CD8-positive, alpha-beta memory T cell (primary cell): Measurements from ENCODE around the gene ELL3. TPM values are rescaled to one million over a fixed set of nuclear protein-coding genes. Genes with fewer than 3 reads are reported as not detected.

Experiments
- CTCF ChIA-PET: fragments of 350-600 bp; sonication (Branson Sonifier 250); formaldehyde crosslinking; loops from one replicate; lab custom pipeline; 2021; ENCODE audit warnings: antibody characterized with exemption; lab: Charles Lee
- POLR2A ChIA-PET: fragments of 350-600 bp; sonication (Branson Sonifier 250); formaldehyde crosslinking; loops from one replicate; lab custom pipeline; 2021; ENCODE audit warnings: antibody characterized with exemption; lab: Charles Lee
- DNase-seq, 5 donors: peaks; one replicate each; pipeline versions ENCODE4 v3.0.0 to v3.0.0-alpha.2; 2020 to 2022; ENCODE audit warnings: mixed read lengths in 1 of 5
- H3K27ac ChIP-seq: one replicate; pipeline ENCODE4 v1.7.0; 2013; ENCODE audit warnings: low read depth, mild to moderate bottlenecking, low read length, moderate library complexity
- H3K27me3 ChIP-seq: 2 replicates; pipeline ENCODE4 v1.7.0; 2013; ENCODE audit warnings: low read length, mild to moderate bottlenecking; ENCODE audit not compliant: insufficient read depth, poor library complexity, severe bottlenecking
- H3K36me3 ChIP-seq: 2 replicates; pipeline ENCODE4 v1.7.0; 2013; ENCODE audit warnings: mild to moderate bottlenecking, low read length, moderate library complexity; ENCODE audit not compliant: insufficient read depth
- H3K4me1 ChIP-seq: 2 replicates; pipeline ENCODE4 v1.7.0; 2013; ENCODE audit warnings: mild to moderate bottlenecking, low read length, moderate library complexity; ENCODE audit not compliant: insufficient read depth
- H3K4me3 ChIP-seq: 2 replicates; pipeline ENCODE4 v1.7.0; 2013; ENCODE audit warnings: mild to moderate bottlenecking, low read length
- H3K9me3 ChIP-seq: 2 replicates; pipeline ENCODE4 v1.7.0; 2013; ENCODE audit warnings: mild to moderate bottlenecking, low read length
- H3K27ac Mint-ChIP-seq, 8 donors: one replicate each; pipeline ENCODE4 v1.8.0; 2020 to 2021; ENCODE audit warnings: mixed read lengths in 8 of 8, mild to moderate bottlenecking in 6 of 8, inconsistent platforms in 3 of 8, moderate library complexity in 3 of 8
- H3K27me3 Mint-ChIP-seq, 2 donors: one replicate each; pipeline ENCODE4 v1.8.0; 2020 to 2021; ENCODE audit warnings: mixed read lengths in 2 of 2, mild to moderate bottlenecking in 1 of 2, moderate library complexity in 1 of 2
- H3K36me3 Mint-ChIP-seq, 3 donors: one replicate each; pipeline ENCODE4 v1.8.0; 2020 to 2021; ENCODE audit warnings: mixed read lengths in 3 of 3, inconsistent platforms in 1 of 3, mild to moderate bottlenecking in 1 of 3
- H3K4me1 Mint-ChIP-seq, 3 donors: one replicate each; pipeline ENCODE4 v1.8.0; 2020 to 2021; ENCODE audit warnings: mixed read lengths in 3 of 3, inconsistent platforms in 1 of 3, mild to moderate bottlenecking in 1 of 3
- H3K4me3 Mint-ChIP-seq, 7 donors: one replicate each; pipeline ENCODE4 v1.8.0; 2020 to 2021; ENCODE audit warnings: mixed read lengths in 7 of 7, mild to moderate bottlenecking in 6 of 7, moderate library complexity in 4 of 7, inconsistent platforms in 2 of 7
- H3K9me3 Mint-ChIP-seq, 5 donors: one replicate each; pipeline ENCODE4 v1.8.0; 2020 to 2022; ENCODE audit warnings: mixed read lengths in 5 of 5, mild to moderate bottlenecking in 3 of 5, moderate library complexity in 2 of 5, inconsistent platforms in 1 of 5
- polyA plus RNA-seq: library from polyadenylated mRNA; unstranded; fragments of 300-500 nt; fragmentation: Illumina TruSeq; gene quantifications from one replicate; pipeline ENCODE4 v1.2.3, GENCODE V29; 2021
- total RNA-seq, 2 experiments: library from RNA; stranded (reverse); gene quantifications; one replicate each; pipeline ENCODE4 v1.2.3, GENCODE V29; 2021

ELL3 gene
- total and polyA plus RNA-seq, 3 experiments from 2014 or later, result 0.24 to 1.8 (median 0.49) TPM

DNA sequence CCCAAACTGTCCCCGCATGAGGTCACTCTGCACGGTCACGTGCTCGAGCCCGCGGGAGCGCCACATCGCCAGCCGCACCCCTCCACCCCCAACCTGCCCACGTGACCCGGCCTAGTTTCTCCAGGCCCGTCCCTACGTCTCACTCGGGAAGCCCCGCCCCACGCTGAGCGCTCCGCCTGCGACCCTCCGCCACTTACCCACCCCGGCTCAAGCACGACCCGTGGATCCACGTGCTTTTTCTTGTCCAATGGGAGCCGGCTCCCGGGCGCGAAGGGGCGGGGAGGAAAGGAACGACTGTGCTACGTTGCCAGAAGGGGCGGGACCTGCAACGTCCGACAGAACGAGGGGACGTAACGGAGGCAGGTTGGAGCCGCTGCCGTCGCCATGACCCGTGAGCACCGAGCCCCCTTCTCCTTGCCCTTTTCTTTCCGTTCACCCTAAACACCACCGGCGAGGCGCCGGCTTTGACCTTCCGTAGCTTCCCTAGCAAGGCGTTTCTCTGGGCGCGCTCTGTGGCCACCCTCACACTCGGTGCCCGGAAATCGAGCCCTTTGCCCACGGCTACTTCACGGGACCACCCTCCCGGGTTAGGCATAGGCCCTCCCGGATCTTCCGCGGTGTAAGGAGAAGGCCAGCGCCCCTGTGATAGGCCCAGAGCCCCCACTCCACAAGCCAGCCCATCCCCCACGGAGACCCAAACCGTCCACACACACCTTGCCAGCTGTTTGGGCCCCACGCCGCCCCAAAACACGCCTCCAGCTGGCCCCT lies 15.4 kb upstream of the ELL3 start, which contains the start of gene SERF2:
Gene SERF2, plus strand, starts transcription at position 328 of the 768 bp plus-strand sequence. Its CDS starts 57 bp downstream, at position 385.
- peaks cover 33% of the 10 kb centered on the region for H3K4me1 ChIP-seq
- Mint-ChIP-seq H3K36me3 (peaks cover 4 to 55% (median 11%) of the 10 kb centered on the region in 3 donors), H3K4me3 (peak within 1 kb of the TSS; percentile 95 to 98 (median 97)), H3K9me3 (no peaks in the 10 kb centered on the region), H3K27me3 (no peaks in the 10 kb centered on the region), H3K27ac (peak within 1 kb of the TSS; percentile 96 to 100 (median 98)), H3K4me1 (peaks cover 40 to 55% (median 47%) of the 10 kb centered on the region in 3 donors)
- no peaks in the 10 kb centered on the region for H3K9me3 ChIP-seq
- H3K27ac ChIP-seq, result peak within 1 kb of the TSS; percentile 97
- ChIA-PET POLR2A (interaction anchor here (0.6 to 4.6 kb wide), 4 partner anchors 8 to 1900 kb away, joined by 4 to 24 read pairs (median 7); partner anchors contain the start of genes ELL3, HYPK, MFAP1 and SERINC4), CTCF (interaction anchor here (1.0 to 2.9 kb wide), 4 partner anchors 9 to 23 kb away, joined by 5 to 16 read pairs (median 6); partner anchors contain the start of genes ELL3, HYPK and SERINC4)
- peak within 1 kb of the TSS; percentile 97 for H3K4me3 ChIP-seq
- DNase-seq, result peak; percentile 98 to 100 (median 99)
- no peaks in the 10 kb centered on the region for H3K27me3 ChIP-seq
- H3K36me3 ChIP-seq, result peaks cover 29% of the 10 kb centered on the region

DNA sequence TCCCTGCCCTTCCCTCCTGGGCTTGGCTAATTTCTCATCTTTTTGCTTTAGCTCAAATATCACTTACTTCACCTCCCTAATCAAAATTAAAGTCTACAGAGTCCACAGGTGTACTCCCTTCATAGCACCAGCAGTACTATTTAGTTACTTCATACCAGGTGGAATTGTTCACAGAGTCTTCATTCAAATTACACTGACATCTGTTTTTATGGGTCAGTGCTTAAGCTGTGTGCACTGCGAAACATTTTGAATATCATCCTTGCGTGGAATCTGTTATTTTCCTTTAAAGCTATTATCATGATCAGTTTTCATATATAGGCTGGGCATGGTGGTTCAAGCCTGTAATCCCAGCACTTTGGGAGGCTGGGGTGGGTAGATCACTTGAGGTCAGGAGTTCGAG lies 12.6 kb upstream of the ELL3 start:
- no peaks in the 10 kb centered on the region for H3K27me3 Mint-ChIP-seq
- peak overlapping the region in 2 of 8 donors; percentile 18 to 27 for H3K27ac Mint-ChIP-seq
- DNase-seq, result no peak
- Histone ChIP-seq H3K36me3 (peaks cover 14% of the 10 kb centered on the region), H3K27ac (no peak overlapping the region), H3K4me1 (peaks cover 21% of the 10 kb centered on the region), H3K4me3 (no peak overlapping the region), H3K9me3 (no peaks in the 10 kb centered on the region), H3K27me3 (no peaks in the 10 kb centered on the region)
- ChIA-PET POLR2A (interaction anchor here (0.7 to 4.6 kb wide), 2 partner anchors 13 to 1405 kb away, joined by 5 to 24 read pairs; partner anchors contain the start of gene ELL3), CTCF (interaction anchor here (2.2 to 2.8 kb wide), 2 partner anchors 11 to 12 kb away, joined by 11 read pairs; partner anchors contain the start of gene ELL3)
- H3K36me3 Mint-ChIP-seq, result peaks cover 4 to 27% (median 6%) of the 10 kb centered on the region in 3 donors
- H3K9me3 Mint-ChIP-seq, result no peaks in the 10 kb centered on the region
- peaks cover 21 to 28% (median 21%) of the 10 kb centered on the region in 3 donors for H3K4me1 Mint-ChIP-seq
- H3K4me3 Mint-ChIP-seq, result peak overlapping the region in 2 of 7 donors; percentile 1 to 12

DNA sequence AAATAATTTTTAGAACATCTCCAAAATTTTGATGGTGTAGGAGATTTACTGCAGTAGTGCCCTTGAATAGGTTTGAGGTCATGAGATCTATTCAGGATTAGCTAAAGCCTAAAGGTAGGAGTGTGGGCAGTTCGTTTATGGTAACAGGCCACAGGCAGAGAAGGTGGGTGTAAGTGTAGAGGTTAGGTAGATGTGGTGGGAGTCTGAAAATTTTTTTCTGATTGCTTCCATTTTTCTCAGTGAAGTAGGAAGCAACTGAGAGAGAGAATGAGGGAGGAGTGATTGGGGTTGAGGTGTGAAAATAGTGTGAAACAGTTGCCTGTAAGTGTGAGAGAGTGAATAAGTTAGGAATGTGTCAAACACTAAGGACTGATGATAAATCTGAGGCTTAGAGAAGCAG lies 2.2 kb upstream of the ELL3 start:
- Mint-ChIP-seq H3K27ac (peak overlapping the region in 3 of 8 donors; percentile 49 to 80 (median 67)), H3K9me3 (no peaks in the 10 kb centered on the region), H3K4me3 (peak overlapping the region in 4 of 7 donors; percentile 17 to 35 (median 22)), H3K27me3 (no peaks in the 10 kb centered on the region), H3K36me3 (peaks cover 0 to 5% (median 0%) of the 10 kb centered on the region in 3 donors), H3K4me1 (peaks cover 18 to 25% (median 18%) of the 10 kb centered on the region in 3 donors)
- POLR2A ChIA-PET, result interaction anchor here (3.1 kb wide), 1 partner anchor 22 kb away, joined by 18 read pairs; the partner anchor contains the start of genes HYPK and SERINC4
- H3K4me3 ChIP-seq, result no peak overlapping the region
- no peaks in the 10 kb centered on the region for H3K27me3 ChIP-seq
- H3K9me3 ChIP-seq, result no peaks in the 10 kb centered on the region
- H3K4me1 ChIP-seq, result peaks cover 16% of the 10 kb centered on the region
- DNase-seq, result no peak
- CTCF ChIA-PET, result interaction anchor here (1.1 to 1.6 kb wide), 2 partner anchors 9 to 10 kb away, joined by 4 to 11 read pairs; no protein-coding TSS in a partner anchor
- no peak overlapping the region for H3K27ac ChIP-seq
- no peaks in the 10 kb centered on the region for H3K36me3 ChIP-seq

DNA sequence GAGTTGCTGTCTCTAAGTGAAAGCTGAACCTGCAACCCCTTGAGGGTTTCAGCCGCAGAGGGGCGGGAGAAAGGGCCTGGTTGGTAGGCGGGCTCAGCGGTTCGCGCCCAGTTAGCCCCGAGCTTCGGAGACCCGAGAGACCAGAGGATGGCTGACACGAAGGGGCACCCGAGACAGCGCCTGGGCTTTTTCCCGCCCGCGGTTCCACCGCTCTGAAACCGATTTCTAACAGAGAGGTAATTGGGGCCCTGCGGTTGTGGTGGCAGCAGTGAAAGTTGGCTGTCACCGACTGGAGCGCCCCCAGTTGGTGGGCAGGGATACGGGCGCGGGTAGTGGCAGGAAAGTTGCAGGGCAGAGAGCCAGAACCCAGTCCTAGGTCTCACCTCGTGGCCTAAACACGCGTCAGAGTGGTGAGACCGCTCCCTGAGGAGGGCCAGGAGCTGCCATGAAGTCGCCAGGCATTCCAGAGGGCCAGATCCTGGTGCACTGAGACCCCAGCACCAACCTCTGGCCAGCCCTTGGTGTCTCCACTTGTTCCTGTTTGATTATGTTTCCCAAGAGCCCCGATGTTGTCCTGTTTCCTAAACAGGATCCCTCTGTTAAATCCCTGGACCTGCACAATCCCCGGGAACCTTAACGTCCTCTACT lies 625 bp upstream of the ELL3 start:
- Histone ChIP-seq H3K9me3 (no peaks in the 10 kb centered on the region), H3K27me3 (no peaks in the 10 kb centered on the region), H3K4me1 (peaks cover 16% of the 10 kb centered on the region), H3K27ac (peak overlapping the region; percentile 49), H3K4me3 (peak overlapping the region; percentile 62), H3K36me3 (no peaks in the 10 kb centered on the region)
- no peaks in the 10 kb centered on the region for H3K27me3 Mint-ChIP-seq
- peak overlapping the region; percentile 89 to 97 (median 94) for H3K4me3 Mint-ChIP-seq
- ChIA-PET CTCF (interaction anchor here (1.0 to 2.1 kb wide), 14 partner anchors 9 to 267 kb away, joined by 3 to 16 read pairs (median 5); partner anchors contain the start of genes PDIA3, SERF2 and SERINC4), POLR2A (interaction anchor here (0.5 to 3.1 kb wide), 8 partner anchors 14 to 47 kb away, joined by 3 to 24 read pairs (median 7); partner anchors contain the start of genes HYPK, MFAP1, PDIA3 and SERF2)
- peaks cover 0 to 15% (median 0%) of the 10 kb centered on the region in 3 donors for H3K36me3 Mint-ChIP-seq
- H3K9me3 Mint-ChIP-seq, result no peaks in the 10 kb centered on the region
- DNase-seq, result peak; percentile 79 to 89 (median 85)
- H3K27ac Mint-ChIP-seq, result peak overlapping the region; percentile 83 to 96 (median 92)
- peaks cover 18 to 25% (median 18%) of the 10 kb centered on the region in 3 donors for H3K4me1 Mint-ChIP-seq

DNA sequence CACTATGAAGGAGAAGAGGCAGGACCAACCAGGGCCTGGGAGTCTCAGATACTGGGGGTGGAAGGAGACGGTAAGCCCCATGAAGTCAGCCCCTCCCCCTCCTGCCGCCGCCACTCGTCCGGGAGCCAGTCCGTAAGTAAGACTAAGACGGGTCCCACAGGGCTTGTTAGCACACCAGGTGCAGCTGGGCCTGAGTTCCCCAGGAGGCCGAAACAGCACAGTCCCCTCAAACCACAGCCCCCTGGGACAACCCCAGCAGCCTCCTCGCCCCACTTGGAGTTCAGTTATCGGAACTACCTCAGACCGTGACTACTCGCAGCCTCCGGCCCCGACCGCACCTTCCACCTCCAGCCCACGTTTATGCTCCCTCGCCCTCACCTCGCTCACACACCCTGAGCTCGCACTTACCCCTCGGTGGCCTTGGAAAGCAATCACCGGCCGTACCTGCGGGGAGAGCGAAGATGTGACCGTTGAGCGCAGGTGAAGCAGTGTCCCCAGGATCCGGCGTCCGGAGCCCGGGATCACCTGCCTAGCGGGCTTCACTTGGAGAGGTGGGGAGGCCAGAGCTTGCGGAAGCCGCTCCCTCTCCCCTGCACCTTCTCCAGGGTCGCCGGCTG lies 557 bp downstream of the ELL3 start:
- Mint-ChIP-seq H3K27me3 (no peaks in the 10 kb centered on the region), H3K4me1 (peaks cover 18 to 25% (median 18%) of the 10 kb centered on the region in 3 donors), H3K36me3 (peaks cover 0 to 27% (median 2%) of the 10 kb centered on the region in 3 donors), H3K4me3 (peak overlapping the region; percentile 89 to 97 (median 94)), H3K27ac (peak overlapping the region in 7 of 8 donors; percentile 54 to 96 (median 80)), H3K9me3 (no peaks in the 10 kb centered on the region)
- no peaks in the 10 kb centered on the region for H3K27me3 ChIP-seq
- CTCF ChIA-PET, result interaction anchor here (1.0 to 1.8 kb wide), 10 partner anchors 12 to 266 kb away, joined by 3 to 16 read pairs (median 5); partner anchors contain the start of gene SERF2
- POLR2A ChIA-PET, result interaction anchor here (1.4 to 3.1 kb wide), 5 partner anchors 15 to 48 kb away, joined by 6 to 24 read pairs (median 9); partner anchors contain the start of genes HYPK, MFAP1, PDIA3 and SERF2
- peak in 3 of 5 donors; percentile 19 to 58 (median 21) for DNase-seq
- H3K27ac ChIP-seq, result no peak overlapping the region
- H3K9me3 ChIP-seq, result no peaks in the 10 kb centered on the region
- peaks cover 9% of the 10 kb centered on the region for H3K36me3 ChIP-seq
- peak overlapping the region; percentile 62 for H3K4me3 ChIP-seq
- H3K4me1 ChIP-seq, result peaks cover 16% of the 10 kb centered on the region

DNA sequence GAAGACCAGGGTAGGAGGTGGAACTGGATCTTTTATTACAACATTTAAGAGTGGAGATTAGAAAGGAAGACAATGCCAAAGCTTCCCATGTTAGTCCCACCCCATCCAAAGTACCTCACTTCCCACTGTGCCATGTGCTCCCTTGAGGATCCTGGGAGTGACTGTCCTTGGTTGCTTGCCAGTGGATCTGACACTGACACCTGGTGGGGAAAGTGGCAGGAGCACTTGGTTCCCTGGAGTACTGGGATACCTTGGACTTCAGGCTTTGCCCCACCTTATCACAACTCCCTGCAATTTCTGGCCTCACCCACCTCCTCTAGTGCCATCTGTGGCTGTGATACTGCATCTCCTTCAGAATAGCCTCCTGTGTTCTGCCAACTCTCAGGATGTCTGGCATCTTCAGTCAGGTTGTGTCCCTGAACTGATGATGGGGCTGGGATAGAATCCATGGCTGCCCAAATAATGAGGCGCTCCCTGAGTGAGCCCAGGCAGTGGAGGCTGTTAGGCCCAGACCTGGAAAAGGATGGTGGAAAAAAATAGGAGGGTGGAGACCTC lies 1.3 kb downstream of the ELL3 start:
- ChIA-PET CTCF (no interaction called here), POLR2A (interaction anchor here (1.4 to 2.1 kb wide), 2 partner anchors 16 to 26 kb away, joined by 4 to 24 read pairs; partner anchors contain the start of gene SERF2)
- H3K36me3 ChIP-seq, result peaks cover 15% of the 10 kb centered on the region
- H3K4me3 ChIP-seq, result no peak overlapping the region
- H3K27ac ChIP-seq, result no peak overlapping the region
- H3K27ac Mint-ChIP-seq, result peak overlapping the region in 7 of 8 donors; percentile 71 to 92 (median 83)
- no peaks in the 10 kb centered on the region for H3K9me3 ChIP-seq
- no peaks in the 10 kb centered on the region for H3K27me3 ChIP-seq
- H3K9me3 Mint-ChIP-seq, result no peaks in the 10 kb centered on the region
- peak overlapping the region; percentile 66 to 97 (median 94) for H3K4me3 Mint-ChIP-seq
- DNase-seq, result no peak
- peaks cover 16 to 25% (median 18%) of the 10 kb centered on the region in 3 donors for H3K4me1 Mint-ChIP-seq
- H3K36me3 Mint-ChIP-seq, result peaks cover 0 to 33% (median 7%) of the 10 kb centered on the region in 3 donors
- no peaks in the 10 kb centered on the region for H3K27me3 Mint-ChIP-seq
- peaks cover 16% of the 10 kb centered on the region for H3K4me1 ChIP-seq
